ENCODE data around the gene KDM4E.
"Not testable (repeated sequence)": the region's sequence is repeated elsewhere in the genome, so short reads cannot be mapped to it uniquely, and the experiment has no call there.

- TF ChIP-seq USF2 (IDR thresholded peaks at IDR 0.05; ENCODE audit: borderline replicate concordance, low read depth, low read length); MXI1 (IDR thresholded peaks at IDR 0.05; ENCODE audit: low read depth, low read length); NRF1 (IDR thresholded peaks at IDR 0.05; ENCODE audit: low read depth, low read length); EZH2phosphoT487 (IDR thresholded peaks at IDR 0.05; ENCODE audit: borderline replicate concordance, low read depth); GABPA (IDR thresholded peaks at IDR 0.05; ENCODE audit: low read depth); RFX5 (IDR thresholded peaks at IDR 0.05; ENCODE audit: low read length); TAF1 (IDR thresholded peaks at IDR 0.05; ENCODE audit: borderline replicate concordance, low read depth, low read length); JUND (IDR thresholded peaks at IDR 0.05): not testable (repeated sequence)
- TF ChIP-seq, protein P1, sequence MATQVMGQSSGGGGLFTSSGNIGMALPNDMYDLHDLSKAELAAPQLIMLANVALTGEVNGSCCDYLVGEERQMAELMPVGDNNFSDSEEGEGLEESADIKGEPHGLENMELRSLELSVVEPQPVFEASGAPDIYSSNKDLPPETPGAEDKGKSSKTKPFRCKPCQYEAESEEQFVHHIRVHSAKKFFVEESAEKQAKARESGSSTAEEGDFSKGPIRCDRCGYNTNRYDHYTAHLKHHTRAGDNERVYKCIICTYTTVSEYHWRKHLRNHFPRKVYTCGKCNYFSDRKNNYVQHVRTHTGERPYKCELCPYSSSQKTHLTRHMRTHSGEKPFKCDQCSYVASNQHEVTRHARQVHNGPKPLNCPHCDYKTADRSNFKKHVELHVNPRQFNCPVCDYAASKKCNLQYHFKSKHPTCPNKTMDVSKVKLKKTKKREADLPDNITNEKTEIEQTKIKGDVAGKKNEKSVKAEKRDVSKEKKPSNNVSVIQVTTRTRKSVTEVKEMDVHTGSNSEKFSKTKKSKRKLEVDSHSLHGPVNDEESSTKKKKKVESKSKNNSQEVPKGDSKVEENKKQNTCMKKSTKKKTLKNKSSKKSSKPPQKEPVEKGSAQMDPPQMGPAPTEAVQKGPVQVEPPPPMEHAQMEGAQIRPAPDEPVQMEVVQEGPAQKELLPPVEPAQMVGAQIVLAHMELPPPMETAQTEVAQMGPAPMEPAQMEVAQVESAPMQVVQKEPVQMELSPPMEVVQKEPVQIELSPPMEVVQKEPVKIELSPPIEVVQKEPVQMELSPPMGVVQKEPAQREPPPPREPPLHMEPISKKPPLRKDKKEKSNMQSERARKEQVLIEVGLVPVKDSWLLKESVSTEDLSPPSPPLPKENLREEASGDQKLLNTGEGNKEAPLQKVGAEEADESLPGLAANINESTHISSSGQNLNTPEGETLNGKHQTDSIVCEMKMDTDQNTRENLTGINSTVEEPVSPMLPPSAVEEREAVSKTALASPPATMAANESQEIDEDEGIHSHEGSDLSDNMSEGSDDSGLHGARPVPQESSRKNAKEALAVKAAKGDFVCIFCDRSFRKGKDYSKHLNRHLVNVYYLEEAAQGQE (IDR thresholded peaks at IDR 0.05; ENCODE audit: low read depth, low read length): not testable (repeated sequence)
- TF ChIP-seq, protein P2, sequence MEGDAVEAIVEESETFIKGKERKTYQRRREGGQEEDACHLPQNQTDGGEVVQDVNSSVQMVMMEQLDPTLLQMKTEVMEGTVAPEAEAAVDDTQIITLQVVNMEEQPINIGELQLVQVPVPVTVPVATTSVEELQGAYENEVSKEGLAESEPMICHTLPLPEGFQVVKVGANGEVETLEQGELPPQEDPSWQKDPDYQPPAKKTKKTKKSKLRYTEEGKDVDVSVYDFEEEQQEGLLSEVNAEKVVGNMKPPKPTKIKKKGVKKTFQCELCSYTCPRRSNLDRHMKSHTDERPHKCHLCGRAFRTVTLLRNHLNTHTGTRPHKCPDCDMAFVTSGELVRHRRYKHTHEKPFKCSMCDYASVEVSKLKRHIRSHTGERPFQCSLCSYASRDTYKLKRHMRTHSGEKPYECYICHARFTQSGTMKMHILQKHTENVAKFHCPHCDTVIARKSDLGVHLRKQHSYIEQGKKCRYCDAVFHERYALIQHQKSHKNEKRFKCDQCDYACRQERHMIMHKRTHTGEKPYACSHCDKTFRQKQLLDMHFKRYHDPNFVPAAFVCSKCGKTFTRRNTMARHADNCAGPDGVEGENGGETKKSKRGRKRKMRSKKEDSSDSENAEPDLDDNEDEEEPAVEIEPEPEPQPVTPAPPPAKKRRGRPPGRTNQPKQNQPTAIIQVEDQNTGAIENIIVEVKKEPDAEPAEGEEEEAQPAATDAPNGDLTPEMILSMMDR (IDR thresholded peaks at IDR 0.05): not testable (repeated sequence)
- TF ChIP-seq, protein P3, sequence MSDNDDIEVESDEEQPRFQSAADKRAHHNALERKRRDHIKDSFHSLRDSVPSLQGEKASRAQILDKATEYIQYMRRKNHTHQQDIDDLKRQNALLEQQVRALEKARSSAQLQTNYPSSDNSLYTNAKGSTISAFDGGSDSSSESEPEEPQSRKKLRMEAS (IDR thresholded peaks at IDR 0.05; ENCODE audit: low read depth): not testable (repeated sequence)
These were observed 3.6 kb upstream of the KDM4E start for GRCh38 chr11:95021468-95021867.

Data from SK-N-SH (cell line).